Stimulated activated CD4-positive, alpha-beta T cell treated with anti-CD3 and anti-CD28 coated beads, TNF-alpha, amount 100 ng/mL, for 48 hours (primary cell): ENCODE results near the gene CLEC2B.

Experiments
- DNase-seq, 3 donors: peaks; one replicate each; pipeline ENCODE4 v3.0.0-alpha.2; 2020; ENCODE audit warnings: low read depth in 3 of 3

The CLEC2B gene

GRCh38 chr12:9870286-9870866 is 1.2 kb upstream of the CLEC2B start:
- DNase-seq = no peak

GRCh38 chr12:9868951-9869306 is 225 bp downstream of the CLEC2B start:
- DNase-seq = no peak

- DNase-seq = no peak
Measured at GRCh38 chr12:9868311-9868801, 798 bp downstream of the CLEC2B start.

- no peak for DNase-seq
Measured at GRCh38 chr12:9867531-9867930, 1.6 kb downstream of the CLEC2B start.

- DNase-seq = no peak
Measured at GRCh38 chr12:9866860-9867269, 2.3 kb downstream of the CLEC2B start.

- no peak for DNase-seq
Measured at GRCh38 chr12:9864913-9865675, 4.1 kb downstream of the CLEC2B start.

GRCh38 chr12:9858135-9858534 is 11.0 kb downstream of the CLEC2B start:
- DNase-seq = no peak

GRCh38 chr12:9856894-9857293 is 12.3 kb downstream of the CLEC2B start:
- DNase-seq = no peak

GRCh38 chr12:9856151-9856550 is 13.0 kb downstream of the CLEC2B start:
- no peak for DNase-seq

GRCh38 chr12:9851927-9852326 is 17.2 kb downstream of the CLEC2B start:
- DNase-seq = no peak

- DNase-seq = no peak
Measured at GRCh38 chr12:9851050-9851449, 18.1 kb downstream of the CLEC2B start.

GRCh38 chr12:9848899-9849298 is 20.3 kb downstream of the CLEC2B start:
- no peak for DNase-seq

GRCh38 chr12:9843407-9843806 is 25.7 kb downstream of the CLEC2B start:
- DNase-seq = no peak

GRCh38 chr12:9831720-9832119 is 37.4 kb downstream of the CLEC2B start:
- DNase-seq = no peak

GRCh38 chr12:9829982-9830381 is 39.2 kb downstream of the CLEC2B start:
- no peak for DNase-seq

- DNase-seq = no peak
Measured at GRCh38 chr12:9829483-9829882, 39.7 kb downstream of the CLEC2B start.

- no peak for DNase-seq
Measured at GRCh38 chr12:9827209-9827888, 41.8 kb downstream of the CLEC2B start, which contains the start of gene KLRF1. TSS of gene KLRF1 (plus strand) at chr12:9827481. CDS start at chr12:9827545, 64 bp downstream.

GRCh38 chr12:9820281-9820930 is 48.7 kb downstream of the CLEC2B start:
- DNase-seq = no peak

GRCh38 chr12:9813821-9814798 is 55.0 kb downstream of the CLEC2B start:
- DNase-seq = peak; percentile 85 to 89 (median 88)

GRCh38 chr12:9811621-9812020 is 57.5 kb downstream of the CLEC2B start:
- DNase-seq = no peak

GRCh38 chr12:9810671-9811070 is 58.5 kb downstream of the CLEC2B start:
- no peak for DNase-seq
